Lower leg skin (tissue), 4 donors: Measurements from ENCODE around the gene TP63. TPM values are rescaled to one million over a fixed set of nuclear protein-coding genes. Genes with fewer than 3 reads are reported as not detected.

ENCODE experiments used
- DNase-seq, 2 donors: peaks; one replicate each; pipeline ENCODE4 v3.0.0-alpha.2; 2019; ENCODE audit warnings: low spot score in 2 of 2
- H3K4me3 ChIP-seq: fragments of 200-600 bp; sonication (generic); 2 replicates; pipeline ENCODE4 v1.5.1; 2017; ENCODE audit warnings: mild to moderate bottlenecking, low read depth; ENCODE audit not compliant: poor library complexity, severe bottlenecking
- POLR2A ChIP-seq, 2 donors: fragments of 450-650 bp; IDR thresholded peaks; one replicate each; pipeline ENCODE4 v1.6.1; 2016 to 2017; ENCODE audit warnings: antibody characterized with exemption in 2 of 2, mild to moderate bottlenecking in 1 of 2, moderate library complexity in 1 of 2
- WGBS, 2 donors: methylation state at CpG; one replicate each; pipeline ENCODE4 v1.1.5; 2018; 5-methylcytosine and 5-hydroxymethylcytosine counted together
- intact Hi-C: fragments of 100-400 bp; cut with DNase I; formaldehyde crosslinking; loops from one replicate; pipeline ENCODE4 v1.15.0; 2023; ENCODE audit warnings: low total_unique reads
- total RNA-seq, 4 donors: library from RNA; depleted of rRNA; stranded (reverse); fragments of >200 nt; gene quantifications; one replicate each; pipeline ENCODE4 v1.1.0, GENCODE V29; 2016
- TF ChIP-seq, protein P1 (sequence below), 3 donors: fragments of 450-650 bp; IDR thresholded peaks; one replicate each; pipeline ENCODE4 v1.5.1; 2016; ENCODE audit warnings: antibody characterized with exemption in 3 of 3, mild to moderate bottlenecking in 3 of 3, moderate library complexity in 2 of 3

The TP63 gene
- total RNA-seq, 4 donors from 2014 or later = 208 to 373 (median 264) TPM

DNA sequence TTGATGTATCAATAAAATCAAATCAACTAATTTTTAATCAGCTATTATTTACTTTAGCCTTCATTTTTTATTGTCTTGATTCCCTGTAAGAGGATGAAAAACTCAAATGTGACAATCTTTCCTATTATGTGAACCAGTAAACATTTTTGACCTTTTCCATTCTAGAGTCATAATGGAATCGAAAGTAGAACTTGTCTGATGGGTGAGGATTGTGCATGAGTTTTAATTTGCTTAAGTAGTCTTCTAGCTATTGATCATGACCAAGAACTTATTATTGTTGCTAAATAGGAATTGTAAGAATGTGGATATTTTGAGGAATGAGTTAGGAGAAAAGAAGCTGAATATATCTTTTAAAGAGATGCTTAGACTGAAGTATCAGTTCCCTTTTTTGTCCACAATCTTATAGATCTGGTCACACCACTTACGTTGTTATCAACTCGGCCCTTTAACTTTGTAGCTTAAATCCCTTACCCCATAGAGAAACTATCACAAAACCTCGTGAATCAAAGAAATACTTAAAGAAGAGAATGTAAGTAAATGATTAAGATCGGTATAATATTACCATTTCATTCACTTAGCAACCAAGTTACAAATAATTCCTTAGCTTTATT is 147.3 kb downstream of the TP63 start:
- no peak for TF ChIP-seq POLR2A (IDR thresholded peaks at IDR 0.05)
- TF ChIP-seq, protein P1, sequence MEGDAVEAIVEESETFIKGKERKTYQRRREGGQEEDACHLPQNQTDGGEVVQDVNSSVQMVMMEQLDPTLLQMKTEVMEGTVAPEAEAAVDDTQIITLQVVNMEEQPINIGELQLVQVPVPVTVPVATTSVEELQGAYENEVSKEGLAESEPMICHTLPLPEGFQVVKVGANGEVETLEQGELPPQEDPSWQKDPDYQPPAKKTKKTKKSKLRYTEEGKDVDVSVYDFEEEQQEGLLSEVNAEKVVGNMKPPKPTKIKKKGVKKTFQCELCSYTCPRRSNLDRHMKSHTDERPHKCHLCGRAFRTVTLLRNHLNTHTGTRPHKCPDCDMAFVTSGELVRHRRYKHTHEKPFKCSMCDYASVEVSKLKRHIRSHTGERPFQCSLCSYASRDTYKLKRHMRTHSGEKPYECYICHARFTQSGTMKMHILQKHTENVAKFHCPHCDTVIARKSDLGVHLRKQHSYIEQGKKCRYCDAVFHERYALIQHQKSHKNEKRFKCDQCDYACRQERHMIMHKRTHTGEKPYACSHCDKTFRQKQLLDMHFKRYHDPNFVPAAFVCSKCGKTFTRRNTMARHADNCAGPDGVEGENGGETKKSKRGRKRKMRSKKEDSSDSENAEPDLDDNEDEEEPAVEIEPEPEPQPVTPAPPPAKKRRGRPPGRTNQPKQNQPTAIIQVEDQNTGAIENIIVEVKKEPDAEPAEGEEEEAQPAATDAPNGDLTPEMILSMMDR (IDR thresholded peaks at IDR 0.05) = no peak
- DNase-seq = no peak
- intact Hi-C loops = no loop called here
- 70 to 75% methylated on average over 5 of the region's 5 CpGs for WGBS, 2 donors
- H3K4me3 ChIP-seq = no peak overlapping the region

DNA sequence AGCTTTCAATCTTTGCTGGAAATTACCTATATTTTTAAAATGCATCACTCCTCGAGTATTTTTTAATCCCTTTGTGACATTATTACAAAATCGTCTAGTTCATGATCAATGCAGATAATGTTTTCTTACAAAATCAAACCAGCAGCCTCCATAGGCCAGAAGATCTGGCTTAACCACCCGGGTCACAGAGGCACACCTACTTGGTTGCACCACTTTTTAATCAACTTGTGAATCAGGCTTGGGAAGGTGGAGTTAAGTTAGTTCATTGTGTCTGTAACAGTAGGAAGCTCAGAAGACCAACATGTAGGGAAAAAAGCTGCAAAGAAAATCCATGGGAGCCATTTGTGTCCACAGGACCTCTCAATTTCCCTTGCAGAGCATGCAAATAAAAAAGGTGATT is 148.0 kb downstream of the TP63 start:
- no peak for DNase-seq
- intact Hi-C loops = no loop called here
- no peak overlapping the region for H3K4me3 ChIP-seq
- TF ChIP-seq, protein P1 (IDR thresholded peaks at IDR 0.05) = no peak
- TF ChIP-seq POLR2A (IDR thresholded peaks at IDR 0.05) = no peak
- 43 to 54% methylated on average over 3 of the region's 3 CpGs for WGBS, 2 donors

DNA sequence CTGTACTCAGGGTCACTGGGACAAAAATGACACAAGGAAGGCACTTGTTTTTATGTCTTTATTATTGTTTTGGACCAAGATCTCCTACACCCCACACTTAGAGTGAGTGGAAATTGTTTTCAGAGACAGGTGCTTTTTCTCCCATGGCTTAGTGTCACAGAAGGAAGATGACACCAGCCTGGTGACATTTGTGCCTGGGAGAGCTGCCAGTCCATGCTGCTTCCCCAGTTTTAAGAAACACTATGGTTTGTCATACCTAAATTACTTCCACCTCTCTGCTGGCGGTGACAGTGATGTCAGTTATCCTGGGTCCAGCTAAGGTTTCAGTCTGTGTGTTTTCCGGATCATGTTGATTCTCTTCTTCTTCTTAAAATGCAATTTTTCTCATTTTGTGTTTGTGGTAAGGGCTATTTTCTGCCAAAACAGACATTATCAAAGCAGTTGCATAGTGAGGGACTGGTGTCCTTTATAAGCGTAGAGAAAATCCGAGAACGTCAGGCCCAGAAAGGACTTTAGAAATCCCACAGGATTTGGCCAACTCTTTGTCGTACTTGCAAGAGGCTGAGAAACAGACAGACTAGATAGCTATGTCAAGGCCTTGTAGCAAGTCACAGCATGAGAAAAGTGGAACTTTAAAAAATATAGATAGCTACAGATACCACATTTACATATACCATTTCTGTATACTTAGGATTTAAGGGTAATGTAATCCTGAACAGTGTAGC is 149.5 kb downstream of the TP63 start:
- WGBS, 2 donors = 58 to 67% methylated on average over 6 of the region's 6 CpGs
- TF ChIP-seq, protein P1 (IDR thresholded peaks at IDR 0.05) = no peak
- TF ChIP-seq POLR2A (IDR thresholded peaks at IDR 0.05) = no peak
- H3K4me3 ChIP-seq = no peak overlapping the region
- DNase-seq = no peak
- intact Hi-C loops = no loop called here

DNA sequence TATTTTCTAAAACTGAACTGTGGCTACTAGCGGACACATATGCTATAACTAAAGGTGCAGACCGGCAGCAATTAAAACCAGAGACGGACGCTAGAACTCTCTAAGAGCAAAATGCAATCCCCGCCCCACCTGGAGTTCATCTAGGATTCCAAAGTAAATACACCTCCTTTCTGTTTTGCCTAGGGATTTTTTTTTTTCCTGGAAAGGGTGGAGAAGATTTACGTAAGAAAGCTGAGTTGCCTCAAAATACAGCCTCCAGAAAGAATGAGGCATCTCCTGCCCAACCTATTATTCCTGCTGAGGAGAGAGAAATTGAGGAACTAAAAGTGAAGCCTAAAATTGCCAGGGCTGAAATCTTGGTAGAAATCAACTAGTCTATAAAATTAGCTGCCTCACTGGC is 150.2 kb downstream of the TP63 start:
- 45 to 47% methylated on average over 6 of the region's 6 CpGs for WGBS, 2 donors
- TF ChIP-seq, protein P1 (IDR thresholded peaks at IDR 0.05) = no peak
- TF ChIP-seq POLR2A (IDR thresholded peaks at IDR 0.05) = no peak
- intact Hi-C loops = no loop called here
- no peak overlapping the region for H3K4me3 ChIP-seq
- no peak for DNase-seq

DNA sequence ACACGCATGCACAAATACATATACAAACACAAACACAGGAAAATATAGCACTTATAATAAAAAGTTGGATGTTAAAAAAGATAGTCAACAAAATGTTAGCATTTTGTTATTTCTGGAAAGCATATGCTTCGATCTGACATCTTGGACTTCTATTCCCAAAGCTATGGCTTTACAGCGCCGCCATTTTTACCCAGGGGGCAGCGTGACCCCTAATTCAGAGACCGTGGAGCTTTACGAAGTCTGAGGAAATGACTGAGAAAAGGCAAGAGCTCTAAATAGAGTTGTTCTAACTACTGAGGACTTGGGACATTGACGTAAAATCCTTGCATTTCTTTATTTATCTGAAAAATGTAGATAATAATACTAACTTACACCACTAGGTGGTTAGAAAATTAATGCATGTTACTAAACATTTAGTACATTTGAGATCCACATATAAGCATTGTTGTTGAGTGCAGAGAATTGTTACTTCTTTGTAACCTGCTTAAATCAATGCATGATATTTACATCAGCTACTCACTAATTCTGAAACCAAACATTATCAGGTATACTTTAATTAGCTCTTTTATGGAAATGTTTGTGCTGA is 155.4 kb downstream of the TP63 start:
- WGBS, 2 donors = 94 to 95% methylated on average over 8 of the region's 8 CpGs
- no peak overlapping the region for H3K4me3 ChIP-seq
- TF ChIP-seq POLR2A (IDR thresholded peaks at IDR 0.05) = no peak
- TF ChIP-seq, protein P1 (IDR thresholded peaks at IDR 0.05) = no peak
- intact Hi-C loops = no loop called here
- no peak for DNase-seq
